H1 (cell line): ENCODE results near the gene RAB3IL1.

ENCODE experiments used
- CBX8 ChIP-seq: fragments of 300-800, 300-1000 bp; sonication (generic); IDR thresholded peaks from 2 replicates; pipeline ENCODE4 v1.7.1; 2016; ENCODE audit warnings: low read depth, low read length, borderline replicate concordance
- CHD7 ChIP-seq: fragments of 300-600 bp; sonication (generic); IDR thresholded peaks from 2 replicates; pipeline ENCODE4 v1.7.1; 2012; ENCODE audit warnings: low read length, moderate library complexity, mild to moderate bottlenecking, inconsistent platforms; ENCODE audit not compliant: insufficient replicate concordance
- CTCF ChIP-seq, 3 experiments: IDR thresholded peaks; 1 replicate in 2 of 3; 2 replicates in 1 of 3; pipeline versions ENCODE4 v1.5.1 to v1.6.1; 2011; ENCODE audit warnings: low read length in 3 of 3, mild to moderate bottlenecking in 3 of 3, inconsistent platforms in 2 of 3, low read depth in 1 of 3, moderate library complexity in 1 of 3; ENCODE audit not compliant: insufficient read depth in 1 of 3; ENCODE audit errors: control extremely low read depth in 1 of 3
- JUND ChIP-seq: IDR thresholded peaks from 2 replicates; pipeline ENCODE4 v1.6.1; 2011; ENCODE audit warnings: mild to moderate bottlenecking, improper control_type of control experiment, low read length
- KDM1A ChIP-seq: fragments of 200-600, 300-600 bp; sonication (generic); IDR thresholded peaks from 2 replicates; pipeline ENCODE4 v1.7.1; 2016; ENCODE audit warnings: mild to moderate bottlenecking, low read length, borderline replicate concordance
- POLR2A ChIP-seq, 2 experiments: IDR thresholded peaks; 1 replicate in 1 of 2; 2 replicates in 1 of 2; pipeline ENCODE4 v1.6.1; 2011; ENCODE audit warnings: low read depth in 2 of 2, low read length in 2 of 2, mild to moderate bottlenecking in 2 of 2; ENCODE audit errors: control extremely low read depth in 1 of 2
- SIN3A ChIP-seq, 2 experiments: IDR thresholded peaks in 1 of 2; conservative IDR thresholded peaks in 1 of 2; 2 replicates each; pipeline ENCODE4 v1.6.1; 2011 to 2012; ENCODE audit warnings: low read length in 2 of 2, improper control_type of control experiment in 1 of 2, low read depth in 1 of 2, mild to moderate bottlenecking in 1 of 2
- TAF1 ChIP-seq: IDR thresholded peaks from 2 replicates; pipeline ENCODE4 v1.6.1; 2011; ENCODE audit warnings: mild to moderate bottlenecking, low read depth, low read length
- ZNF274 ChIP-seq: IDR thresholded peaks from 2 replicates; pipeline ENCODE4 v1.7.0; 2012; ENCODE audit warnings: low read length, borderline replicate concordance; ENCODE audit errors: extremely low read depth

- TF ChIP-seq ZNF274 (no peak), CBX8 (no peak), CTCF (IDR thresholded peaks at IDR 0.05; ENCODE audit: control extremely low read depth in 1 of 3, insufficient read depth in 1 of 3, low read depth in 1 of 3, low read length in 3 of 3) (no peak), SIN3A (conservative IDR thresholded peaks at IDR 0.05 in 1 of 2, IDR thresholded peaks at IDR 0.05 in 1 of 2; ENCODE audit: low read depth in 1 of 2, low read length in 2 of 2) (no peak), CHD7 (no peak), KDM1A (no peak), JUND (no peak), POLR2A (IDR thresholded peaks at IDR 0.05; ENCODE audit: control extremely low read depth in 1 of 2, low read depth in 2 of 2, low read length in 2 of 2) (no peak), TAF1 (no peak)
These were observed 23.4 kb downstream of the RAB3IL1 start for GRCh38 chr11:61893981-61894380.
